Panc1 (cell line): ENCODE data around the gene IL17D.

Experiments
- CTCF ChIP-seq: fragments of 450-650 bp; IDR thresholded peaks from 2 replicates; pipeline ENCODE4 v1.5.1; 2017; ENCODE audit warnings: mild to moderate bottlenecking
- POLR2AphosphoS5 ChIP-seq: IDR thresholded peaks from 2 replicates; pipeline ENCODE4 v1.6.1; 2012; ENCODE audit warnings: mild to moderate bottlenecking, low read depth, low read length, moderate library complexity
- SIN3A ChIP-seq: IDR thresholded peaks from 2 replicates; pipeline ENCODE4 v1.6.1; 2012; ENCODE audit warnings: low read depth, mild to moderate bottlenecking, low read length, moderate library complexity, borderline replicate concordance; ENCODE audit not compliant: insufficient read depth
- TCF7L2 ChIP-seq: IDR thresholded peaks from 2 replicates; pipeline ENCODE4 v1.6.1; 2011; ENCODE audit warnings: mild to moderate bottlenecking, low read depth, low read length, inconsistent platforms
- TF ChIP-seq, protein P1 (sequence below), 2 experiments: IDR thresholded peaks; 2 replicates each; pipeline ENCODE4 v1.6.1; 2011 to 2012; ENCODE audit warnings: low read depth in 2 of 2, control low read depth in 1 of 2, low read length in 1 of 2, mild to moderate bottlenecking in 1 of 2, moderate library complexity in 1 of 2; ENCODE audit not compliant: insufficient read depth in 1 of 2

DNA sequence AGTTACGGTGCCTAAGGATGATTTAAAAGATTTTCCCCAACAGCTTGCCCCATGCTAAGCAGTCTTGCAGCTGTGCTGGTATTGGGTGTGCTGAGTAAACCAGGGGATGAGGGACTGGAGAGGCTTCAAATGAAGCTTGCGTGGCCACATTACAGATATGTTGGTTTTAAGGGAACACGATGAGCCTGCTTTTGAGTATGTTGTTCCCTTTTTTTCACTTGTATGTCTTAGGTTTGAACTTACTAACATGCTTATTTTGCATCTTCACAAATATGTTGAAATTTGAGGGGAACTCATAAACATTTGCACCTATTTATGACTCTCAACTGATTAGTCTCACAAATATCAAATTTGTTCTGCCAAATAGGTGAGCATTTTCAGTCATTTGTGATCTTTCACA, 2.0 kb upstream of the IL17D start:
- no peak for TF ChIP-seq CTCF
- no peak for TF ChIP-seq POLR2AphosphoS5
- no peak for TF ChIP-seq TCF7L2
- TF ChIP-seq SIN3A, result no peak
- TF ChIP-seq, protein P1, sequence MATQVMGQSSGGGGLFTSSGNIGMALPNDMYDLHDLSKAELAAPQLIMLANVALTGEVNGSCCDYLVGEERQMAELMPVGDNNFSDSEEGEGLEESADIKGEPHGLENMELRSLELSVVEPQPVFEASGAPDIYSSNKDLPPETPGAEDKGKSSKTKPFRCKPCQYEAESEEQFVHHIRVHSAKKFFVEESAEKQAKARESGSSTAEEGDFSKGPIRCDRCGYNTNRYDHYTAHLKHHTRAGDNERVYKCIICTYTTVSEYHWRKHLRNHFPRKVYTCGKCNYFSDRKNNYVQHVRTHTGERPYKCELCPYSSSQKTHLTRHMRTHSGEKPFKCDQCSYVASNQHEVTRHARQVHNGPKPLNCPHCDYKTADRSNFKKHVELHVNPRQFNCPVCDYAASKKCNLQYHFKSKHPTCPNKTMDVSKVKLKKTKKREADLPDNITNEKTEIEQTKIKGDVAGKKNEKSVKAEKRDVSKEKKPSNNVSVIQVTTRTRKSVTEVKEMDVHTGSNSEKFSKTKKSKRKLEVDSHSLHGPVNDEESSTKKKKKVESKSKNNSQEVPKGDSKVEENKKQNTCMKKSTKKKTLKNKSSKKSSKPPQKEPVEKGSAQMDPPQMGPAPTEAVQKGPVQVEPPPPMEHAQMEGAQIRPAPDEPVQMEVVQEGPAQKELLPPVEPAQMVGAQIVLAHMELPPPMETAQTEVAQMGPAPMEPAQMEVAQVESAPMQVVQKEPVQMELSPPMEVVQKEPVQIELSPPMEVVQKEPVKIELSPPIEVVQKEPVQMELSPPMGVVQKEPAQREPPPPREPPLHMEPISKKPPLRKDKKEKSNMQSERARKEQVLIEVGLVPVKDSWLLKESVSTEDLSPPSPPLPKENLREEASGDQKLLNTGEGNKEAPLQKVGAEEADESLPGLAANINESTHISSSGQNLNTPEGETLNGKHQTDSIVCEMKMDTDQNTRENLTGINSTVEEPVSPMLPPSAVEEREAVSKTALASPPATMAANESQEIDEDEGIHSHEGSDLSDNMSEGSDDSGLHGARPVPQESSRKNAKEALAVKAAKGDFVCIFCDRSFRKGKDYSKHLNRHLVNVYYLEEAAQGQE (IDR thresholded peaks at IDR 0.05; ENCODE audit: insufficient read depth in 1 of 2, low read depth in 2 of 2, low read length in 1 of 2), result no peak
